NCI-H345 treated with DMSO at 0.1 percent for 48 hours (cell line): ENCODE measurements around the gene FEM1C.

Source experiments
- DNase-seq: peaks from one replicate; lab custom pipeline; 2025; ENCODE audit not compliant: unreplicated experiment; lab: John Stamatoyannopoulos, UW

The FEM1C gene

GRCh38 chr5:115557667-115558387 is 13.3 kb upstream of the FEM1C start:
- DNase-seq = no peak

GRCh38 chr5:115556276-115556675 is 11.7 kb upstream of the FEM1C start:
- DNase-seq = no peak

- no peak for DNase-seq
Measured at GRCh38 chr5:115555084-115555633, 10.6 kb upstream of the FEM1C start.

- DNase-seq = no peak
Measured at GRCh38 chr5:115553082-115553481, 8.5 kb upstream of the FEM1C start.

- DNase-seq = no peak
Measured at GRCh38 chr5:115551415-115551814, 6.8 kb upstream of the FEM1C start.

GRCh38 chr5:115549154-115549553 is 4.6 kb upstream of the FEM1C start:
- no peak for DNase-seq

GRCh38 chr5:115548683-115549082 is 4.1 kb upstream of the FEM1C start:
- DNase-seq = no peak

- no peak for DNase-seq
Measured at GRCh38 chr5:115545351-115545882, 842 bp upstream of the FEM1C start.

GRCh38 chr5:115544043-115544435 is 536 bp downstream of the FEM1C start:
- no peak for DNase-seq

- no peak for DNase-seq
Measured at GRCh38 chr5:115543365-115544042, 1.1 kb downstream of the FEM1C start.

GRCh38 chr5:115542651-115543364 is 1.8 kb downstream of the FEM1C start:
- no peak for DNase-seq

GRCh38 chr5:115542086-115542485 is 2.5 kb downstream of the FEM1C start:
- DNase-seq = no peak

GRCh38 chr5:115541611-115542010 is 3.0 kb downstream of the FEM1C start:
- no peak for DNase-seq

GRCh38 chr5:115535479-115536035 is 9.0 kb downstream of the FEM1C start:
- DNase-seq = no peak

GRCh38 chr5:115532517-115532916 is 12.1 kb downstream of the FEM1C start:
- DNase-seq = no peak

- no peak for DNase-seq
Measured at GRCh38 chr5:115531787-115532367, 12.7 kb downstream of the FEM1C start.

GRCh38 chr5:115531380-115531779 is 13.2 kb downstream of the FEM1C start:
- no peak for DNase-seq

- no peak for DNase-seq
Measured at GRCh38 chr5:115530426-115530825, 14.1 kb downstream of the FEM1C start.

- no peak for DNase-seq
Measured at GRCh38 chr5:115526604-115527003, 18.0 kb downstream of the FEM1C start.

GRCh38 chr5:115524199-115524847 is 20.3 kb downstream of the FEM1C start:
- no peak for DNase-seq
